A549 treated with AZD9567 at 1 μM for 4 hours (cell line): ENCODE measurements around the gene ARHGAP26. TPM values are rescaled to one million over a fixed set of nuclear protein-coding genes. Genes with fewer than 3 reads are reported as not detected.

Source experiments
- total RNA-seq: library from RNA; stranded (reverse); fragments of 200-300 nt; extraction: Qiagen RNA extraction; gene quantifications from 5 replicates; pipeline ENCODE4 v1.2.3, GENCODE V29; 2022; ENCODE audit not compliant: insufficient read depth

ARHGAP26 gene, protein sequence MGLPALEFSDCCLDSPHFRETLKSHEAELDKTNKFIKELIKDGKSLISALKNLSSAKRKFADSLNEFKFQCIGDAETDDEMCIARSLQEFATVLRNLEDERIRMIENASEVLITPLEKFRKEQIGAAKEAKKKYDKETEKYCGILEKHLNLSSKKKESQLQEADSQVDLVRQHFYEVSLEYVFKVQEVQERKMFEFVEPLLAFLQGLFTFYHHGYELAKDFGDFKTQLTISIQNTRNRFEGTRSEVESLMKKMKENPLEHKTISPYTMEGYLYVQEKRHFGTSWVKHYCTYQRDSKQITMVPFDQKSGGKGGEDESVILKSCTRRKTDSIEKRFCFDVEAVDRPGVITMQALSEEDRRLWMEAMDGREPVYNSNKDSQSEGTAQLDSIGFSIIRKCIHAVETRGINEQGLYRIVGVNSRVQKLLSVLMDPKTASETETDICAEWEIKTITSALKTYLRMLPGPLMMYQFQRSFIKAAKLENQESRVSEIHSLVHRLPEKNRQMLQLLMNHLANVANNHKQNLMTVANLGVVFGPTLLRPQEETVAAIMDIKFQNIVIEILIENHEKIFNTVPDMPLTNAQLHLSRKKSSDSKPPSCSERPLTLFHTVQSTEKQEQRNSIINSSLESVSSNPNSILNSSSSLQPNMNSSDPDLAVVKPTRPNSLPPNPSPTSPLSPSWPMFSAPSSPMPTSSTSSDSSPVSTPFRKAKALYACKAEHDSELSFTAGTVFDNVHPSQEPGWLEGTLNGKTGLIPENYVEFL
- total RNA-seq: 6.7 to 9.3 TPM (median 8.0 TPM) in 5 replicates

DNA sequence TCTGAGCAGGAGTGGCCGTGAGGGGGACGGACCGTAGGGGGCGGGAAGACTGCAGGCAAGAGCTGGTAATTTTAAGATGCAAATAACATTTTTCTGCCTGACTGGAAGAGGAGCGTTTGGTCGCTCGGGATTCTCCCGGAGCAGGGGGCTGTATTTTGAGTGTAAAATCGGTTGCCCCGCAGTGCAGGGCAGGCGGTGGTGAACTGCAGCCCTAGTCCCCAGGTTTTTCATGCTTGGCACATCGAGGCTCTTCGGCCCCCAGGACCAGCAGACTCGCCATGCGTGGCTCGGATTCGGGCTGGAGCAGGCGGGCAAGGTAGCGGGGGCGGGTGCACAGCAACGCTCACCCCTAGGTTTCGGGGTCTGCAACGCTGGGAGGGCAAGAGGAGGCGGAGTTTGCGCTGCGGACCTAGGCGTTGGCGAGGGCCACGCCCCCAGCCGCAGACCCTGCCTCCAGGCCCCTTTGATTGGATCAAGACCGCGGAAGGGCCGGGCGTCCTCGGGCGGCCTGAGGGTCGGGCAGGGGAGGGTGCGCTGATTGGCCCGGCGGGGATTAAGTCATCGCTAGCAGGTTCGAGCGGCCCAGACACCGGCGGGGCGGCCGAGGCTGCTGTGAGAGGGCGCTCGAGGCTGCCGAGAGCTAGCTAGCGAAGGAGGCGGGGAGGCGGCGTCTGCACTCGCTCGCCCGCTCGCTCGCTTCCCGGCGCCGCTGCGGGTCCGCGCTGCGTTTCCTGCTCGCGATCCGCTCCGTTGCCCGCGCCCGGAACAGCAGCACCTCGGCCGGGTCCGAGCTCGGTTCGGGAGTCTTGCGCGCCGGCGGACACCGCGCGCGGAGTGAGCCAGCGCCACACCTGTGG is at the start of gene ARHGAP26:
TSS of gene ARHGAP26 (plus strand) at position 585 of the 857 bp plus-strand sequence. CDS start 385 bp downstream, outside the sequence.

Other genes starting within 250 kb of the ARHGAP26 start
- gene FGF1, start 84.3 kb upstream of the ARHGAP26 start, total RNA-seq: 0.14 to 0.45 TPM (median 0.26 TPM) in 4 of 5 replicates, not detected in the other